Suprapubic skin (tissue), 4 donors: ENCODE data around the gene ARHGEF33.

ENCODE experiments used
- CTCF ChIP-seq, 2 donors: fragments of 200-600 bp in 1 of 2; fragments of 450-650 bp in 1 of 2; sonication (generic) in 1 of 2; IDR thresholded peaks; one replicate each; pipeline ENCODE4 v1.5.1; 2016 to 2019; ENCODE audit warnings: antibody characterized with exemption in 2 of 2, mild to moderate bottlenecking in 1 of 2, moderate library complexity in 1 of 2
- EP300 ChIP-seq: sonication (generic); formaldehyde crosslinking; IDR thresholded peaks from one replicate; pipeline ENCODE4 v1.6.1; 2017; ENCODE audit warnings: antibody characterized with exemption
- POLR2AphosphoS5 ChIP-seq, 3 donors: sonication (generic); formaldehyde crosslinking; IDR thresholded peaks; one replicate each; pipeline ENCODE4 v1.6.1; 2017; ENCODE audit warnings: antibody characterized with exemption in 3 of 3

GRCh38 chr2:38909872-38910271 lies 20.2 kb downstream of the ARHGEF33 start:
- TF ChIP-seq CTCF (IDR thresholded peaks at IDR 0.05): no peak
- TF ChIP-seq POLR2AphosphoS5 (IDR thresholded peaks at IDR 0.05): no peak
- TF ChIP-seq EP300: no peak
